VCaP (cell line): Measurements from ENCODE around the gene GHITM.
"Not testable (repeated sequence)": the region's sequence is repeated elsewhere in the genome, so short reads cannot be mapped to it uniquely, and the experiment has no call there.

Experiments
- H3K27ac ChIP-seq: fragments of 450-650 bp; 2 replicates; pipeline ENCODE4 v1.5.1; 2017
- TF ChIP-seq, protein P1 (sequence below): fragments of 450-650 bp; conservative IDR thresholded peaks from 2 replicates; pipeline ENCODE4 v1.5.1; 2017; ENCODE audit warnings: mild to moderate bottlenecking, moderate library complexity

The GHITM gene

DNA sequence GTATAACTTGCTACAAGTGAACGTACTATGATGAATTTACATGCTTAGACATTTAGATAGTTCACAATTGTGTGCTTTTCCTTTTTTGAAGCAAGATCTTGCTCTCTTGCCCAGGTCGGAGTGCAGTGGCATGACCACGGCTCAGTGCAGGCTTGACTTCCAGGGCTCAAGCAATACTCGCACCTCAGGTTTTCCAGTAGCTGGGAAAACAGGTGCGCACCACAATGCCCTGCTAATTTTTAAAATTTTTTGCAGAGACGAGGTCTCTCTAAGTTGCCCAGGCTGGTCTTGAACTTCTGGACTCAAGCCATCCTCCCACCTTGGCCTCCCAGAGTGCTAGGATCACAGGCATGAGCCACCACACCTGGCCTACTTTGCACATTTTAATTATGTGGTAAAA is 36.1 kb downstream of the GHITM start:
- TF ChIP-seq, protein P1, sequence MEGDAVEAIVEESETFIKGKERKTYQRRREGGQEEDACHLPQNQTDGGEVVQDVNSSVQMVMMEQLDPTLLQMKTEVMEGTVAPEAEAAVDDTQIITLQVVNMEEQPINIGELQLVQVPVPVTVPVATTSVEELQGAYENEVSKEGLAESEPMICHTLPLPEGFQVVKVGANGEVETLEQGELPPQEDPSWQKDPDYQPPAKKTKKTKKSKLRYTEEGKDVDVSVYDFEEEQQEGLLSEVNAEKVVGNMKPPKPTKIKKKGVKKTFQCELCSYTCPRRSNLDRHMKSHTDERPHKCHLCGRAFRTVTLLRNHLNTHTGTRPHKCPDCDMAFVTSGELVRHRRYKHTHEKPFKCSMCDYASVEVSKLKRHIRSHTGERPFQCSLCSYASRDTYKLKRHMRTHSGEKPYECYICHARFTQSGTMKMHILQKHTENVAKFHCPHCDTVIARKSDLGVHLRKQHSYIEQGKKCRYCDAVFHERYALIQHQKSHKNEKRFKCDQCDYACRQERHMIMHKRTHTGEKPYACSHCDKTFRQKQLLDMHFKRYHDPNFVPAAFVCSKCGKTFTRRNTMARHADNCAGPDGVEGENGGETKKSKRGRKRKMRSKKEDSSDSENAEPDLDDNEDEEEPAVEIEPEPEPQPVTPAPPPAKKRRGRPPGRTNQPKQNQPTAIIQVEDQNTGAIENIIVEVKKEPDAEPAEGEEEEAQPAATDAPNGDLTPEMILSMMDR = no peak
- H3K27ac ChIP-seq = no peak overlapping the region

- no peak overlapping the region for H3K27ac ChIP-seq
- TF ChIP-seq, protein P1 = no peak
Observed at GRCh38 chr10:84176351-84176750, 37.0 kb downstream of the GHITM start.

GRCh38 chr10:84176836-84177474 is 37.6 kb downstream of the GHITM start:
- TF ChIP-seq, protein P1 = no peak
- no peak overlapping the region for H3K27ac ChIP-seq

GRCh38 chr10:84177541-84178141 is 38.3 kb downstream of the GHITM start:
- no peak overlapping the region for H3K27ac ChIP-seq
- TF ChIP-seq, protein P1 = no peak

- TF ChIP-seq, protein P1 = no peak
- H3K27ac ChIP-seq = no peak overlapping the region
Observed at GRCh38 chr10:84178160-84178609, 38.9 kb downstream of the GHITM start.

DNA sequence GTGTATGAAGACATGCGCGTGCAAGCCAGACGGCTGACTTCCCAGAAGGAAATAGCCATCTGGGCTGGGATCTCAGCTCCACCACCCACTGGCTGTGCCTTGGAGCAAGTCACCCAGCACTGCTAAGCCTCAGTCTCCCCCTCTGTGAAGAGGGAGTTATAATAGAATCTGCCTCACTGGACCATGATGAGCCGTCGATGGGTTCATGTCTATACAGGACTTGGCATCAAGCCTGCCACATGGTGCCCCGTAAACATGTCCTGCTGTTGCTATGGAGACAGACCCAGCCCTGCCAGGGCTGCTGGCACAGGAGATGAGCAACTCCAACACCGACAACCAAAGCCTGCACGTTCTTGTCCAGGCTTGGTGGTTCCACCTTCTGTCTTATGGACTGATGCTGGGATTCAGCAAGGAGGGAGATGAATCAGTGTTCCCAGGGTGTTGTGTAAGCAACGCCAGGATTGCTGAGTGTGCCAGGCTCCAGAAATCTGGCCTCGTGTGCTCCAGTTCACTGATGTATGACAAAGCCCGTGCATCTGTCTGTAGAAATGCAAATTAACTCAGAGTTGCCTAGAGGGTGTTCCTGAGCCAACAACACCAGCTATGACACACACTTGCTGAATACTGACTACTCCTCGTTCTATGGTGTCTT is 39.9 kb downstream of the GHITM start:
- TF ChIP-seq, protein P1 = no peak
- no peak overlapping the region for H3K27ac ChIP-seq

DNA sequence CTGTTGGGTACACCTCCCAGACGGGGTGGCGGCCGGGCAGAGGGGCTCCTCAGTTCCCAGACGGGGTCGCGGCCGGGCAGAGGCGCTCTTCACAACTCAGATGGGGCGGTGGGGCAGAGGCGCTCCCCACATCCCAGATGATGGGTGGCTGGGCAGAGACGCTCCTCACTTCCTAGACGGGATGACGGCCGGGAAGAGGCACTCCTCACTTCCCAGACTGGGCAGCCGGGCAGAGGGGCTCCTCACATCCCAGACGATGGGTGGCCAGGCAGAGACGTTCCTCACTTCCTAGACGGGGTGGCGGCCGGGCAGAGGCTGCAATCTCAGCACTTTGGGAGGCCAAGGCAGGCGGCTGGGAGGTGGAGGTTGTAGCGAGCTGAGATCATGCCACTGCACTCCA is 41.1 kb downstream of the GHITM start:
- not testable (repeated sequence) for H3K27ac ChIP-seq

DNA sequence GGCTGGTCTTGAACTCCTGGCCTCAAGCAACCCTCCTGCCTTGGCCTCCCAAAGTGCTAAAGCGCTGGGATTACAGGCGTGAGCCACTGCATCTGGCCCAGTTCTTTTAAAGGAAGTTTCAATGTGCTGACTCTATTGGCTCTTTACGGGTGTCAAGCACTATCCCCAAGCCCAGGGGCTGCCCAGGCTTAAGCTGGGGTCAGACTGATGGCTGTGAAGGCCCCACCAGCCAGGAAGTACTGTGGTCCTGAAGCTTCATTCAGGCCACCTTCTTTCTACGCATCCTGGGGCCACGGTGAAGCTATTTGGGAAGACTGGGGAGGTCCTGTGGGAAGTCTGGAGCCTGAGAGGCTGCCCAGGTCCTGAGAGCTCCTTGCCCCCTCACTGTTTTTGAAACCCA is 42.3 kb downstream of the GHITM start:
- TF ChIP-seq, protein P1 = no peak
- no peak overlapping the region for H3K27ac ChIP-seq
